ENCODE data around the gene HTR3A. TPM values are rescaled to one million over a fixed set of nuclear protein-coding genes. Genes with fewer than 3 reads are reported as not detected.

Gene HTR3A
- total RNA-seq, 2 experiments from 2014 or later: not detected

GRCh38 chr11:113989916-113990315 lies 15.0 kb downstream of the HTR3A start:
- H3K9me3 ChIP-seq (ENCODE audit: control insufficient read depth in 1 of 2, insufficient read depth in 1 of 2, low read length in 2 of 2): peaks cover 0 to 6% of the 10 kb centered on the region in 2 experiments
- peaks cover 7 to 13% of the 10 kb centered on the region in 2 experiments for H3K27me3 ChIP-seq (ENCODE audit: control insufficient read depth in 1 of 2, insufficient read depth in 2 of 2, low read length in 2 of 2)
- peaks cover 5% of the 10 kb centered on the region for H3K4me1 ChIP-seq (ENCODE audit: insufficient read depth, low read length)
- H3K27me3 Mint-ChIP-seq: peaks cover 53% of the 10 kb centered on the region
- TF ChIP-seq CTCF (IDR thresholded peaks at IDR 0.05): no peak
- DNase-seq (no peak), ATAC-seq (ENCODE audit: poor library complexity) (no peak)
- H3K36me3 Mint-ChIP-seq (ENCODE audit: low read depth): no peaks in the 10 kb centered on the region
- no peaks in the 10 kb centered on the region for H3K4me1 Mint-ChIP-seq (ENCODE audit: low read depth)
- H3K27ac ChIP-seq (ENCODE audit: low read depth in 1 of 2, low read length in 2 of 2): no peak overlapping the region
- H3K4me3 ChIP-seq (ENCODE audit: low read length): no peak overlapping the region
- ChIA-PET POLR2A (no interaction called here), CTCF (no interaction called here)
- H3K9me3 Mint-ChIP-seq: no peaks in the 10 kb centered on the region
- H3K27ac Mint-ChIP-seq: no peak overlapping the region
- H3K36me3 ChIP-seq (ENCODE audit: insufficient read depth, low read length): no peaks in the 10 kb centered on the region
- intact Hi-C loops (cut with DNase I, micrococcal nuclease): no loop called here
- H3K4me3 Mint-ChIP-seq: no peak overlapping the region

- Mint-ChIP-seq H3K27ac (no peak overlapping the region), H3K27me3 (peaks cover 45% of the 10 kb centered on the region), H3K36me3 (ENCODE audit: low read depth) (no peaks in the 10 kb centered on the region), H3K4me1 (ENCODE audit: low read depth) (no peaks in the 10 kb centered on the region), H3K9me3 (no peaks in the 10 kb centered on the region), H3K4me3 (no peak overlapping the region)
- no peak for TF ChIP-seq CTCF (IDR thresholded peaks at IDR 0.05)
- ATAC-seq (ENCODE audit: poor library complexity): no peak
- DNase-seq: no peak
- Histone ChIP-seq H3K27me3 (ENCODE audit: control insufficient read depth in 1 of 2, insufficient read depth in 2 of 2, low read length in 2 of 2) (peaks cover 7 to 13% of the 10 kb centered on the region in 2 experiments), H3K4me1 (ENCODE audit: insufficient read depth, low read length) (peaks cover 8% of the 10 kb centered on the region), H3K4me3 (ENCODE audit: low read length) (no peak overlapping the region), H3K27ac (ENCODE audit: low read depth in 1 of 2, low read length in 2 of 2) (no peak overlapping the region), H3K9me3 (ENCODE audit: control insufficient read depth in 1 of 2, insufficient read depth in 1 of 2, low read length in 2 of 2) (peaks cover 0 to 6% of the 10 kb centered on the region in 2 experiments), H3K36me3 (ENCODE audit: insufficient read depth, low read length) (no peaks in the 10 kb centered on the region)
- ChIA-PET CTCF (interaction anchor here (0.7 to 2.2 kb wide), 2 partner anchors 24 to 270 kb away, joined by 3 to 8 read pairs; no protein-coding TSS in a partner anchor), POLR2A (interaction anchor here (0.8 kb wide), 1 partner anchor 14 kb away, joined by 3 read pairs; no protein-coding TSS in a partner anchor)
- intact Hi-C loops (cut with DNase I, micrococcal nuclease): no loop called here
These were observed 16.3 kb downstream of the HTR3A start for GRCh38 chr11:113991170-113991569.

GRCh38 chr11:113991718-113992458 lies 17.0 kb downstream of the HTR3A start:
- no peaks in the 10 kb centered on the region for H3K4me1 Mint-ChIP-seq (ENCODE audit: low read depth)
- Histone ChIP-seq H3K36me3 (ENCODE audit: insufficient read depth, low read length) (no peaks in the 10 kb centered on the region), H3K4me3 (ENCODE audit: low read length) (no peak overlapping the region), H3K27me3 (ENCODE audit: control insufficient read depth in 1 of 2, insufficient read depth in 2 of 2, low read length in 2 of 2) (peaks cover 8 to 13% of the 10 kb centered on the region in 2 experiments), H3K9me3 (ENCODE audit: control insufficient read depth in 1 of 2, insufficient read depth in 1 of 2, low read length in 2 of 2) (peaks cover 0 to under 1% of the 10 kb centered on the region in 2 experiments), H3K4me1 (ENCODE audit: insufficient read depth, low read length) (peaks cover 8% of the 10 kb centered on the region), H3K27ac (ENCODE audit: low read depth in 1 of 2, low read length in 2 of 2) (no peak overlapping the region)
- ChIA-PET POLR2A (interaction anchor here (0.8 kb wide), 1 partner anchor 15 kb away, joined by 3 read pairs; no protein-coding TSS in a partner anchor), CTCF (interaction anchor here (1.4 to 2.2 kb wide), 2 partner anchors 95 to 269 kb away, joined by 3 to 8 read pairs; no protein-coding TSS in a partner anchor)
- intact Hi-C loops (cut with DNase I, micrococcal nuclease): no loop called here
- no peaks in the 10 kb centered on the region for H3K9me3 Mint-ChIP-seq
- H3K36me3 Mint-ChIP-seq (ENCODE audit: low read depth): no peaks in the 10 kb centered on the region
- no peak for TF ChIP-seq CTCF (IDR thresholded peaks at IDR 0.05)
- peaks cover 45% of the 10 kb centered on the region for H3K27me3 Mint-ChIP-seq
- DNase-seq: no peak
- ATAC-seq (ENCODE audit: poor library complexity): no peak
- H3K27ac Mint-ChIP-seq: no peak overlapping the region
- no peak overlapping the region for H3K4me3 Mint-ChIP-seq
